ENCODE data around the gene VPS51. TPM values are rescaled to one million over a fixed set of nuclear protein-coding genes. Genes with fewer than 3 reads are reported as not detected.

VPS51 gene
- total RNA-seq, 1 donor = 211 TPM

GRCh38 chr11:65063532-65063931, 32.5 kb upstream of the VPS51 start:
- no peak overlapping the region for H3K4me3 ChIP-seq (ENCODE audit: low read depth, low read length)
- DNase-seq (ENCODE audit: low read depth) = no peak
- TF ChIP-seq CTCF (IDR thresholded peaks at IDR 0.05; ENCODE audit: insufficient read depth, low read length) = no peak

GRCh38 chr11:65064847-65065240, 31.2 kb upstream of the VPS51 start:
- DNase-seq (ENCODE audit: low read depth) = no peak
- no peak overlapping the region for H3K4me3 ChIP-seq (ENCODE audit: low read depth, low read length)
- no peak for TF ChIP-seq CTCF (IDR thresholded peaks at IDR 0.05; ENCODE audit: insufficient read depth, low read length)

GRCh38 chr11:65065851-65066250, 30.2 kb upstream of the VPS51 start:
- no peak for TF ChIP-seq CTCF (IDR thresholded peaks at IDR 0.05; ENCODE audit: insufficient read depth, low read length)
- no peak overlapping the region for H3K4me3 ChIP-seq (ENCODE audit: low read depth, low read length)
- DNase-seq (ENCODE audit: low read depth) = no peak

GRCh38 chr11:65066315-65066714, 29.7 kb upstream of the VPS51 start:
- no peak for DNase-seq (ENCODE audit: low read depth)
- no peak for TF ChIP-seq CTCF (IDR thresholded peaks at IDR 0.05; ENCODE audit: insufficient read depth, low read length)
- H3K4me3 ChIP-seq (ENCODE audit: low read depth, low read length) = no peak overlapping the region

- no peak overlapping the region for H3K4me3 ChIP-seq (ENCODE audit: low read depth, low read length)
- TF ChIP-seq CTCF (IDR thresholded peaks at IDR 0.05; ENCODE audit: insufficient read depth, low read length) = no peak
- no peak for DNase-seq (ENCODE audit: low read depth)
Observed at GRCh38 chr11:65066805-65067291, 29.2 kb upstream of the VPS51 start.

GRCh38 chr11:65067446-65067845, 28.6 kb upstream of the VPS51 start:
- DNase-seq (ENCODE audit: low read depth) = no peak
- no peak overlapping the region for H3K4me3 ChIP-seq (ENCODE audit: low read depth, low read length)
- TF ChIP-seq CTCF (IDR thresholded peaks at IDR 0.05; ENCODE audit: insufficient read depth, low read length) = no peak

GRCh38 chr11:65069217-65069616, 26.8 kb upstream of the VPS51 start:
- no peak for TF ChIP-seq CTCF (IDR thresholded peaks at IDR 0.05; ENCODE audit: insufficient read depth, low read length)
- H3K4me3 ChIP-seq (ENCODE audit: low read depth, low read length) = no peak overlapping the region
- DNase-seq (ENCODE audit: low read depth) = no peak
